ENCODE results near the gene BATF3. TPM values are rescaled to one million over a fixed set of nuclear protein-coding genes. Genes with fewer than 3 reads are reported as not detected.
"Not testable (repeated sequence)": the region's sequence is repeated elsewhere in the genome, so short reads cannot be mapped to it uniquely, and the experiment has no call there.

BATF3 gene
- polyA plus RNA-seq, 2 of the 4 experiments (the other 2 are of a cell fraction) = 6.4 to 8.9 TPM

GRCh38 chr1:212727386-212728181 is 27.9 kb upstream of the BATF3 start:
- POLR2A ChIA-PET = no interaction called here
- WGBS (ENCODE audit: missing lambda C conversion rate) = 85% methylated on average over 13 of the region's 13 CpGs
- no peak overlapping the region for H3K4me2 ChIP-seq
- DNase-seq (ENCODE audit: low read depth in 1 of 2, low spot score in 1 of 2) (no peak), FAIRE-seq (no peak), ATAC-seq (no peak)
- no peak for TF ChIP-seq RFX5 (IDR thresholded peaks at IDR 0.05)
- no peak for TF ChIP-seq MAFK (IDR thresholded peaks at IDR 0.05; ENCODE audit: partially characterized antibody)
- no peak for TF ChIP-seq ELK1 (IDR thresholded peaks at IDR 0.05; ENCODE audit: low read depth, low read length)
- no peak for TF ChIP-seq HOXB13 (CRISPR knock-in tag; IDR thresholded peaks at IDR 0.05; ENCODE audit: low read depth)
- no peak for TF ChIP-seq JUN (IDR thresholded peaks at IDR 0.05)
- no peak for TF ChIP-seq NPAS2 (CRISPR knock-in tag; IDR thresholded peaks at IDR 0.05; ENCODE audit: borderline replicate concordance)
- no peak for TF ChIP-seq MAZ (IDR thresholded peaks at IDR 0.05; ENCODE audit: borderline replicate concordance, low read depth, low read length)
- TF ChIP-seq FOSL2 (IDR thresholded peaks at IDR 0.05) = no peak
- no peak for TF ChIP-seq FOSL2 (CRISPR knock-in tag; IDR thresholded peaks at IDR 0.05)
- no peak for TF ChIP-seq EHMT2 (IDR thresholded peaks at IDR 0.05; ENCODE audit: low read depth)
- no peak for TF ChIP-seq MAX (IDR thresholded peaks at IDR 0.05)
- no peak for TF ChIP-seq E2F6 (IDR thresholded peaks at IDR 0.05; ENCODE audit: borderline replicate concordance, low read depth)
- no peak for TF ChIP-seq CBX8 (IDR thresholded peaks at IDR 0.05)
- no peak for TF ChIP-seq HEYL (CRISPR knock-in tag; IDR thresholded peaks at IDR 0.05)
- TF ChIP-seq, protein P1, sequence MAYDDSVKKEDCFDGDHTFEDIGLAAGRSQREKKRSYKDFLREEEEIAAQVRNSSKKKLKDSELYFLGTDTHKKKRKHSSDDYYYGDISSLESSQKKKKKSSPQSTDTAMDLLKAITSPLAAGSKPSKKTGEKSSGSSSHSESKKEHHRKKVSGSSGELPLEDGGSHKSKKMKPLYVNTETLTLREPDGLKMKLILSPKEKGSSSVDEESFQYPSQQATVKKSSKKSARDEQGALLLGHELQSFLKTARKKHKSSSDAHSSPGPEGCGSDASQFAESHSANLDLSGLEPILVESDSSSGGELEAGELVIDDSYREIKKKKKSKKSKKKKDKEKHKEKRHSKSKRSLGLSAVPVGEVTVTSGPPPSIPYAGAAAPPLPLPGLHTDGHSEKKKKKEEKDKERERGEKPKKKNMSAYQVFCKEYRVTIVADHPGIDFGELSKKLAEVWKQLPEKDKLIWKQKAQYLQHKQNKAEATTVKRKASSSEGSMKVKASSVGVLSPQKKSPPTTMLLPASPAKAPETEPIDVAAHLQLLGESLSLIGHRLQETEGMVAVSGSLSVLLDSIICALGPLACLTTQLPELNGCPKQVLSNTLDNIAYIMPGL (CRISPR knock-in tag; IDR thresholded peaks at IDR 0.05; ENCODE audit: borderline replicate concordance) = no peak
- TF ChIP-seq RCOR1 (IDR thresholded peaks at IDR 0.05; ENCODE audit: low read depth, low read length) = no peak
- TF ChIP-seq, protein P2, sequence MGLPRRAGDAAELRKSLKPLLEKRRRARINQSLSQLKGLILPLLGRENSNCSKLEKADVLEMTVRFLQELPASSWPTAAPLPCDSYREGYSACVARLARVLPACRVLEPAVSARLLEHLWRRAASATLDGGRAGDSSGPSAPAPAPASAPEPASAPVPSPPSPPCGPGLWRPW (IDR thresholded peaks at IDR 0.05) = no peak
- CTCF ChIA-PET = interaction anchor here (1.0 to 1.5 kb wide), 2 partner anchors 22 to 63 kb away, joined by 3 to 4 read pairs; no protein-coding TSS in a partner anchor
- peak overlapping the region in 1 of 2 experiments; percentile 9; a peak in 1 of 6 replicates for H3K27ac ChIP-seq
- no peaks in the 10 kb centered on the region for H3K9me3 ChIP-seq
- no peak overlapping the region for H3K4me3 ChIP-seq
- H3K4me1 ChIP-seq = peaks cover 43% of the 10 kb centered on the region

GRCh38 chr1:212724679-212725078 is 25.0 kb upstream of the BATF3 start:
- DNase-seq (ENCODE audit: low read depth in 1 of 2, low spot score in 1 of 2) = not testable (repeated sequence)

More at GRCh38 chr1:212724679-212725078, 25.0 kb upstream of the BATF3 start:
- FAIRE-seq, POLR2A ChIA-PET, H3K9me3 ChIP-seq, CTCF ChIA-PET, H3K4me3 ChIP-seq, ATAC-seq: not testable (repeated sequence)
- 100% methylated on average over 3 of the region's 34 CpGs for WGBS (ENCODE audit: missing lambda C conversion rate)
- peak overlapping the region; percentile 54 to 73; a peak in 3 of 6 replicates for H3K27ac ChIP-seq
- peak overlapping the region; percentile 42; the same call in 1 of the 3 replicates for H3K4me2 ChIP-seq
- peaks cover 60% of the 10 kb centered on the region for H3K4me1 ChIP-seq
